Keratinocyte (primary cell): ENCODE measurements around the gene P2RX1. TPM values are rescaled to one million over a fixed set of nuclear protein-coding genes. Genes with fewer than 3 reads are reported as not detected.

Experiments used
- DNase-seq: peaks from one replicate; pipeline ENCODE4 v3.0.0-alpha.2; 2011; ENCODE audit warnings: low read depth, missing footprints, low spot score
- FAIRE-seq: peaks from 2 replicates; lab custom pipeline; 2011; peaks lifted over from hg19 to GRCh38; lab: Jason Lieb, UNC
- H2AFZ ChIP-seq: 2 replicates; pipeline ENCODE4 v1.6.0; 2012; ENCODE audit warnings: low read length, control low read depth, inconsistent platforms; ENCODE audit not compliant: control insufficient read depth
- H3K27ac ChIP-seq: 2 replicates; pipeline ENCODE4 v1.5.1; 2011; ENCODE audit warnings: low read length; ENCODE audit not compliant: control insufficient read depth, insufficient read depth
- H3K27me3 ChIP-seq: 3 replicates; pipeline ENCODE4 v1.6.0; 2011; ENCODE audit warnings: low read length; ENCODE audit not compliant: control insufficient read depth, insufficient read depth; ENCODE audit errors: extremely low read depth
- H3K36me3 ChIP-seq, 2 experiments: 2 replicates in 1 of 2; 3 replicates in 1 of 2; pipeline ENCODE4 v1.5.1; 2011; ENCODE audit warnings: low read length in 2 of 2, mild to moderate bottlenecking in 1 of 2; ENCODE audit not compliant: control insufficient read depth in 2 of 2, insufficient read depth in 2 of 2; ENCODE audit errors: extremely low read depth in 1 of 2
- H3K4me1 ChIP-seq: 3 replicates; pipeline ENCODE4 v1.5.1; 2011; ENCODE audit warnings: low read length; ENCODE audit not compliant: control insufficient read depth, insufficient read depth; ENCODE audit errors: extremely low read depth
- H3K4me2 ChIP-seq: 3 replicates; pipeline ENCODE4 v1.6.0; 2011; ENCODE audit warnings: low read depth, low read length; ENCODE audit not compliant: control insufficient read depth, insufficient read depth; ENCODE audit errors: extremely low read depth
- H3K4me3 ChIP-seq, 3 experiments: fragments of 200-600 bp in 1 of 3; sonication (generic) in 1 of 3; 2 replicates in 2 of 3; 3 replicates in 1 of 3; pipeline ENCODE4 v1.5.1; 2011 to 2016; ENCODE audit warnings: low read length in 3 of 3, mild to moderate bottlenecking in 3 of 3, control low read depth in 2 of 3, inconsistent platforms in 1 of 3, low read depth in 1 of 3, mixed read lengths in 1 of 3, mixed run types in 1 of 3, moderate library complexity in 1 of 3; ENCODE audit not compliant: control insufficient read depth in 2 of 3, insufficient read depth in 2 of 3; ENCODE audit errors: extremely low read depth in 1 of 3
- H3K79me2 ChIP-seq: 2 replicates; pipeline ENCODE4 v1.6.0; 2012; ENCODE audit warnings: low read length; ENCODE audit not compliant: control insufficient read depth, insufficient read depth
- H3K9ac ChIP-seq: 3 replicates; pipeline ENCODE4 v1.6.0; 2011; ENCODE audit warnings: low read length; ENCODE audit not compliant: control insufficient read depth, insufficient read depth; ENCODE audit errors: extremely low read depth
- H3K9me1 ChIP-seq: 3 replicates; pipeline ENCODE4 v1.6.0; 2011; ENCODE audit warnings: low read length; ENCODE audit not compliant: control insufficient read depth, insufficient read depth; ENCODE audit errors: extremely low read depth
- H3K9me3 ChIP-seq: 2 replicates; pipeline ENCODE4 v1.5.1; 2012; ENCODE audit warnings: low read depth, low read length; ENCODE audit not compliant: control insufficient read depth
- H4K20me1 ChIP-seq: 3 replicates; pipeline ENCODE4 v1.6.0; 2011; ENCODE audit warnings: low read length; ENCODE audit not compliant: control insufficient read depth, insufficient read depth; ENCODE audit errors: extremely low read depth
- CTCF ChIP-seq, 3 experiments: IDR thresholded peaks in 1 of 3; conservative IDR thresholded peaks in 1 of 3; optimal IDR thresholded peaks in 1 of 3; 2 replicates in 2 of 3; 3 replicates in 1 of 3; pipeline versions ENCODE3 to v1.5.1; 2011; ENCODE audit warnings: low read length in 3 of 3, mild to moderate bottlenecking in 3 of 3, moderate library complexity in 2 of 3, control low read depth in 1 of 3, inconsistent platforms in 1 of 3; ENCODE audit not compliant: insufficient read depth in 2 of 3; ENCODE audit errors: extremely low read depth in 1 of 3
- EZH2 ChIP-seq: IDR thresholded peaks from one replicate; pipeline ENCODE4 v1.6.1; 2012; ENCODE audit warnings: inconsistent platforms, mild to moderate bottlenecking, low read length, moderate library complexity
- dilution Hi-C: fragments of 300-500 bp; cut with MboI; formaldehyde crosslinking; loops from one replicate; pipeline ENCODE4 v1.7.0; 2020; ENCODE audit warnings: low sequenced_read_pairs; ENCODE audit not compliant: extremely low pct_ligation_motif_present
- polyA plus RNA-seq, 5 experiments: library from polyadenylated mRNA; depleted of rRNA in 3 of 5; stranded (reverse) in 3 of 5; stranded (forward) in 1 of 5; unstranded in 1 of 5; fragments of >200 nt; gene quantifications; 1 replicate in 1 of 5; 2 replicates in 3 of 5; 3 replicates in 1 of 5; pipeline versions ENCODE4 v1.2.1 to v1.2.3, GENCODE V29; 2011 to 2012; ENCODE audit warnings: missing spikeins in 2 of 5, low read depth in 1 of 5, low replicate concordance in 1 of 5

P2RX1 gene
- polyA plus RNA-seq, 1 donor (not counting 4 experiments of a cell fraction or from before 2014, with no cell fraction given), result not detected

- DNase-seq (no peak), FAIRE-seq (no peak)
- no peak overlapping the region for H3K9ac ChIP-seq
- H3K9me3 ChIP-seq, result no peaks in the 10 kb centered on the region
- dilution Hi-C loops, result no loop called here
- H3K27ac ChIP-seq, result no peak overlapping the region
- no peaks in the 10 kb centered on the region for H3K79me2 ChIP-seq
- no peak for TF ChIP-seq EZH2
- H3K4me1 ChIP-seq, result no peaks in the 10 kb centered on the region
- H3K36me3 ChIP-seq, result no peaks in the 10 kb centered on the region
- H3K9me1 ChIP-seq, result no peaks in the 10 kb centered on the region
- no peaks in the 10 kb centered on the region for H4K20me1 ChIP-seq
- no peak overlapping the region for H2AFZ ChIP-seq
- no peak overlapping the region for H3K4me3 ChIP-seq
- no peak overlapping the region for H3K4me2 ChIP-seq
- H3K27me3 ChIP-seq, result peaks cover 1% of the 10 kb centered on the region
Observed at GRCh38 chr17:3921006-3921405, 4.7 kb upstream of the P2RX1 start.

GRCh38 chr17:3919123-3919624, 2.9 kb upstream of the P2RX1 start:
- no peak for FAIRE-seq
- dilution Hi-C loops, result no loop called here
- no peak overlapping the region for H3K27ac ChIP-seq

More at GRCh38 chr17:3919123-3919624, 2.9 kb upstream of the P2RX1 start:
- H3K9me3 ChIP-seq, result no peaks in the 10 kb centered on the region
- no peak for TF ChIP-seq EZH2
- TF ChIP-seq CTCF (optimal IDR thresholded peaks at IDR 0.05 in 1 of 3, IDR thresholded peaks at IDR 0.05 in 1 of 3, conservative IDR thresholded peaks at IDR 0.05 in 1 of 3; ENCODE audit: extremely low read depth in 1 of 3, insufficient read depth in 2 of 3, low read length in 3 of 3), result no peak
- no peak overlapping the region for H2AFZ ChIP-seq
- no peaks in the 10 kb centered on the region for H3K9me1 ChIP-seq
- no peaks in the 10 kb centered on the region for H3K36me3 ChIP-seq
- H3K9ac ChIP-seq, result no peak overlapping the region
- no peaks in the 10 kb centered on the region for H3K27me3 ChIP-seq
- no peaks in the 10 kb centered on the region for H4K20me1 ChIP-seq
- DNase-seq, result no peak
- H3K79me2 ChIP-seq, result no peaks in the 10 kb centered on the region
- no peak overlapping the region for H3K4me2 ChIP-seq
- H3K4me3 ChIP-seq, result no peak overlapping the region
- H3K4me1 ChIP-seq, result no peaks in the 10 kb centered on the region
